ENCODE measurements around the gene TMEM232.
"Not testable (repeated sequence)": the region's sequence is repeated elsewhere in the genome, so short reads cannot be mapped to it uniquely, and the experiment has no call there.

TMEM232 gene

DNA sequence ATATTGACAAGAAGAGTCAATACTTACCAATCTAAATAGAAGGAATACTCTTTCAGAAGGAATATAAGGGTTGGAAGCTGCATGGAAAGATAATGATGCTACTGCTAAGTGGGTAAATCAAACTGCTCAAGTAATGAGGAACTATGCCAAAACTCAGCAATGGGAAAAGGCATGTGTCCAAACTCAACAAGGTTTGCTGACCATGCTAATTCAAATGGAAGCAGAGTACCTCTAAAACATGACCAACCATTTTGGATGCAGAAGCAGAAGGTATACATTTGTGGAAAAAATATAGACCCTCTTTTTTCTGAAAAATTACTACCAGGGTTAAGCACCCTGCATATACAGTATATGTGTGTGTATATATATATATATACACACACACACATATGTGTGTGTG, 21.1 kb downstream of the TMEM232 start:
- DNase-seq: no peak

DNA sequence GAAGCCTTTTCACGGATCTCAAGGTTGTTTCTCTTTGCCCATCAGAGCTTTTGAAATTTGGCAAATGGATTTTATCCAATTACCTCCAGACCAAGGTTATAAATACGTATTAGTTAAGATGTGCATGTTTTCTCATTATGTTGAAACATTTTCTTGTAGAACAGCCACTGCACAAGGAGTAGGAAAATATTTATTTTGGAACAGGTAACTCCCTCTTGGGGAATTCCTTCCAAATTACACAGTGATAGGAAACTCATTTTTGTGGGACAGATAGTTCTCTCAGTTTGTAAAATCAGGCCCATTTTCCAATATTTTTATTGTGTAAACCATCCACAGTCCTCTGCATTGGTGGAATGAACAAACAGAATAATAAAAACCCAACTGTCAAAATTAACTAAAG, 23.0 kb downstream of the TMEM232 start:
- DNase-seq: no peak

DNA sequence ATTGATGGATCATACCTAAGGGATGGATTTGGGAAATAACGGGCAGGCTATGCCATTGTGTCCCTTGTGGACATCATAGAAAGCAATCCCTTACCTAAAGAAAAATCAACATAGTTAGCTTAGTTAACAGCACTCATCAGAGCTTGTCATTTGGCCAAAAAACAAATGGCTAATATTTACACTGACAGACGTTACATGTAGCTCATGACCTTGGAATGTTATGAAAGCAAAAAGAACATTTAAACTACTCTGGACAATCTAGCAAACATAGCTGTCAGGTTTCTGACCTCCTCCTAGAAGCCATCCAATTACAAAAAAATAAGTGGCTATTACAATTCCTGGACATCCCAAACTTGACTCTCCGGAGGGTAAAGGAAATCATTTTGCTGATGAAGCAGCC, 23.8 kb downstream of the TMEM232 start:
- no peak for DNase-seq

- DNase-seq: no peak
These were observed 24.2 kb downstream of the TMEM232 start for GRCh38 chr5:110702300-110702699.

GRCh38 chr5:110692669-110693068, 33.8 kb downstream of the TMEM232 start:
- not testable (repeated sequence) for DNase-seq

DNA sequence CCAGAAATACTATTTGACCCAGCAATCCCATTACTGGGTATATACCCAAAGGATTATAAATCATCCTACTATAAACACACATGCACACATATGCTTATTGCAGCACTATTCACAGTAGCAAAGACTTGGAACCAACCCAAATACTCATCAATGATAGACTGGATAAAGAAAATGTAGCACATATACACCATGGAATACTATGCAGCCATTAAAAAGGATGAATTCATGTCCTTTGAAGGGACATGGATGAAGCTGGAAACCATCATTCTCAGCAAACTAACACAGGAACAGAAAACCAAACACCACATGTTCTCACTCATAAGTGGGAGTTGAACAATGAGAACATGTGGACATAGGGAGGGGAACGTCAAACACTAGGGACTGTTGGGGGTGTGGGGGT, 35.9 kb downstream of the TMEM232 start:
- DNase-seq: not testable (repeated sequence)

- no peak for DNase-seq
These were observed 39.0 kb downstream of the TMEM232 start for GRCh38 chr5:110687485-110687884.

GRCh38 chr5:110686270-110686669, 40.2 kb downstream of the TMEM232 start:
- DNase-seq: no peak

- no peak for DNase-seq
These were observed 44.5 kb downstream of the TMEM232 start for GRCh38 chr5:110681953-110682352.

GRCh38 chr5:110681109-110681508, 45.4 kb downstream of the TMEM232 start:
- DNase-seq: no peak

DNA sequence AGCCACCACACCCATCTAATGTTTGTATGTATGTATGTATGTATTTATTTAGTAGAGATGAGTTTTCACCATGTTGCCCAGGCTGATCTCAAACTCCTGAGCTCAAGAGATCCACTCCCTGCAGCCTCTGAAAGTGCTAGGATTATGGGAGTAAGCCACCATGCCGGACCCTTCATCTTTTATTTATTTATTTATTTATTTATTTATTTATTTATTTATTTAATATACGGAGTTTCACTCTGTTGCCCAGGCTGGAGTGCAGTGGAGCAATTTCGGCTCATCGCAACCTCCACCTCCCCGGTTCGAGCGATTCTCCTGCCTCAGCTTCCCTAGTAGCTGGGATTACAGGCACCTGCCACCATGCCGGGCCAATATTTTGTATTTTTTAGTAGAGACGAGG, 49.9 kb downstream of the TMEM232 start:
- not testable (repeated sequence) for DNase-seq

DNA sequence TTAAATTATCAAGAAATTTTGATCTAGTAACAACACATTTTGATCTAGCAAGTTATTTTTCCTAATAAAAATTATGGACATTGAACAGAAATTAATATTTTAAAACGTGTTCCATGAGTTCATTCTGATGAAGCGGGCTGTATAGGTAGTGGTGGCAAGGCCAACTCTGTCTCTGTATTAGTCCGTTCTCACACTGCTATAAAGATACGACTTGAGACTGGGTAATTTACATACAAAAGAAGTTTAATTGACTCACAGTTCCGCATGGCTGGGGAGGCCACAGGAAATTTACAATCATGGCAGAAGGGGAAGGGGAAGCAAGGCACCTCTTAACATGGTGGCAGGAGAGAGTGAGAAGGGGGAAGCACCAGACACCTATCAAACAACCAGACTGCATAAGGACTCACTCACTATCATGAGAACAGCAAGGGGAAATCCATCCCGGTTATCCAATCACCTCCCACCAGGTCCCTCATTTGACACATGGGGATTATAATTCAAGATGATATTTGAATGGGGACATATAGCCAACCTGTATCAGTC, 61.2 kb downstream of the TMEM232 start:
- no peak for DNase-seq

DNA sequence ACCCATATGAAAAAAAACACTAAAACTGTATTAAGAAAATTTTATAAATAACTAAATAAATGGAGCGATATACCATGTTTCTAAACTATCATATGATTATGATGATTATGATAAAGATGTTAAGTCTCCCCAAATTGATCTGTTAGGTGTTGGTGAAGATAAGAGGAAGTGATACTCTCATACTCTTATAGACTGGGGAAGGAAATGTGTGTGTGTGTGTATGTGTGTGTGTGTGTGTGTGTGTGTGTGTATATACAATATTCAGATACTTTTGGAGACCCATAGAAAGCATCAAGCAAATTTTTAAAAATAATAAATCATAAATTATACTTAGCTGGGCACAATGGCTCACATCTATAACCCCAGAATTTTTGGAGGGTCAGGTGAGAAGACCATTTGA, 62.9 kb downstream of the TMEM232 start:
- DNase-seq: no peak

GRCh38 chr5:110658006-110658405, 68.5 kb downstream of the TMEM232 start:
- DNase-seq: no peak

- DNase-seq: no peak
These were observed 73.1 kb downstream of the TMEM232 start for GRCh38 chr5:110653231-110653970.

DNA sequence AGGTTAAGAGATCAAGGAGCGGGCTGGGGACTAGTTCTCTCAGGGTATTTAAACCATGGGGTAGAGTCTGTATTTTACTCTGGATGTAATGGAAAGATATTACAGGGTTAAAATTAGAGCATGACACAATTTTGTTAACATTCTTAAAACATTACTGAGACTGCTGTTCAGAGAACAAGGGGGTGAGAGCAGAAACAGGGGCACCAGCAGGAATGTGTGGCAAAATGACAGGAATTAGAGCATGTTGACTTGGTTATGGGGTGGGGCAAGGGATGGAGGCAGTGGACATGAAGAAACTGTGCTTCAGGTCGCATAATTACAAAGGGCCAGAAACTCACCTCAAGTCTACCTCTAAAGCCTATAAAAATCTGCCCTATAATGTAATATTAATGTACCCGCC, 75.0 kb downstream of the TMEM232 start:
- no peak for DNase-seq

GRCh38 chr5:110644357-110644756, 82.1 kb downstream of the TMEM232 start:
- DNase-seq: no peak

GRCh38 chr5:110638970-110639902, 87.2 kb downstream of the TMEM232 start:
- no peak for DNase-seq

- no peak for DNase-seq
These were observed 92.0 kb downstream of the TMEM232 start for GRCh38 chr5:110634475-110634874.

GRCh38 chr5:110631236-110631635, 95.2 kb downstream of the TMEM232 start:
- no peak for DNase-seq

GRCh38 chr5:110630350-110630749, 96.1 kb downstream of the TMEM232 start:
- DNase-seq: no peak

GRCh38 chr5:110625376-110625999, 101.0 kb downstream of the TMEM232 start:
- DNase-seq: peak; percentile 19

- no peak for DNase-seq
These were observed 102.6 kb downstream of the TMEM232 start for GRCh38 chr5:110623874-110624273.
